Spinal cord (tissue), 10 donors: ENCODE data around the gene KMO. TPM values are rescaled to one million over a fixed set of nuclear protein-coding genes. Genes with fewer than 3 reads are reported as not detected.

Experiments
- DNase-seq, 6 donors: peaks; one replicate each; pipeline versions ENCODE4 v3.0.0 to v3.0.0-alpha.2; 2013 to 2015; ENCODE audit warnings: low spot score in 6 of 6, low read depth in 4 of 6
- H3K27ac ChIP-seq: one replicate; pipeline ENCODE4 v1.5.1; 2013; ENCODE audit warnings: low read depth, low read length, control low read depth
- H3K27me3 ChIP-seq: one replicate; pipeline ENCODE4 v1.6.1; 2013; ENCODE audit warnings: low read length; ENCODE audit not compliant: control insufficient read depth, insufficient read depth
- H3K36me3 ChIP-seq: one replicate; pipeline ENCODE4 v1.6.1; 2013; ENCODE audit warnings: low read length; ENCODE audit not compliant: control insufficient read depth, insufficient read depth
- H3K4me1 ChIP-seq: one replicate; pipeline ENCODE4 v1.6.1; 2013; ENCODE audit warnings: low read length; ENCODE audit not compliant: control insufficient read depth, insufficient read depth
- H3K4me3 ChIP-seq: one replicate; pipeline ENCODE4 v1.5.1; 2013; ENCODE audit warnings: low read depth, low read length, control low read depth
- H3K9me3 ChIP-seq: one replicate; pipeline ENCODE4 v1.6.1; 2013; ENCODE audit warnings: low read length; ENCODE audit not compliant: control insufficient read depth, insufficient read depth
- WGBS: methylation state at CpG from one replicate; pipeline ENCODE4 v1.1.5; 2013; ENCODE audit warnings: missing lambda C conversion rate; ENCODE audit not compliant: insufficient coverage; 5-methylcytosine and 5-hydroxymethylcytosine counted together
- polyA plus RNA-seq, 2 donors: library from polyadenylated mRNA; unstranded; fragments of 120-200 nt; gene quantifications; one replicate each; pipeline ENCODE4 v1.2.1, GENCODE V29; 2013; ENCODE audit not compliant: insufficient read length in 2 of 2
- total RNA-seq, 2 donors: library from RNA; depleted of rRNA in 1 of 2; stranded (reverse); fragments of 120-200 nt in 1 of 2; fragments of >200 nt in 1 of 2; gene quantifications; one replicate each; pipeline versions ENCODE4 v1.2.3 to v1.2.4, GENCODE V29; 2013 to 2014
- donor health status: healthy.

The KMO gene
- total and polyA plus RNA-seq, 4 donors: 0.39 to 0.99 (median 0.43) TPM

GRCh38 chr1:241640867-241641622, 108.9 kb downstream of the KMO start:
- WGBS: 97% methylated on average over 8 of the region's 9 CpGs
- Histone ChIP-seq H3K27ac (peak overlapping the region; percentile 73), H3K4me1 (peaks cover 6% of the 10 kb centered on the region), H3K4me3 (peak overlapping the region; percentile 48), H3K36me3 (no peaks in the 10 kb centered on the region), H3K9me3 (no peaks in the 10 kb centered on the region), H3K27me3 (no peaks in the 10 kb centered on the region)
- DNase-seq: peak in 1 of 6 donors; percentile 10

DNA sequence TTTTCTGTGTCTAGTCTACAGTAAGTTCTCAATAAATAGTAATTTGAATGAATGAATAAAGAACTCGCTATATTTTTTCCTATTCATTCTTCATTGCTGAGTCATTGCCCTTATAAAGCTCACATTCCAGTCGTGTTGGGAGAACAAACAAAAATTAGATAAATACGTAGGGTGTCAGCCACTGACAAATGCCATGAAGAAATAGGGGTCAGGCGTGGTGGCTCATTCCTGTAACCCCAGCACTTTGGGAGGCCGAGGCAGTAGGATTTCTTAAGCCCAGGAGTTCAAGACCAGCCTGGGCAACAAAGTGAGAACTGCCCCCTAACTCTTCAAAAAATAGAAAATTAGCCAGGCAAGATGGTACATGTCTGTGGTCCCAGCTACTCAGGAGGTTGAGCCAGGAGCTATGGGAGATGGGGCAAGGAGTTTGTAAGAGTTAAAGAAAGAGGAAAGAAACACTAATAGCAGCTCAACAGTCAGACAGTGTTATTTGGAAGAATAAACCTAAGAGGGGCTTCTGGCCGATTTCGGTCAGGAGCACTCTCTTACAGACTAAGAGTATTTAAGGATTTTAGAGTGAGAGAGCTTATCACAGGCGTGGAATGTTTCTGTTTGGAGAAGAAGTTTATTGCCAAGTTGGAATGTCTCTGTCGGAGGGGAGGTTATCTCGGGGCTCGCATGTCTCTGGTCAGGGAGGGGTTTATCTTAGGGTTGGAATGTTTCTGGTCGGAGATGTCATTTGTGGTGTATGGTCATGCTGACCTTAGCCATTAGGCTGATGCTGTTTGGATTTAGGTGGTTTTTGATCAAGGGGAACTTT, 109.8 kb downstream of the KMO start:
- Histone ChIP-seq H3K36me3 (no peaks in the 10 kb centered on the region), H3K4me3 (no peak overlapping the region), H3K9me3 (no peaks in the 10 kb centered on the region), H3K27ac (no peak overlapping the region), H3K27me3 (no peaks in the 10 kb centered on the region), H3K4me1 (peaks cover 6% of the 10 kb centered on the region)
- WGBS: 95% methylated on average over 11 of the region's 12 CpGs
- DNase-seq: no peak

DNA sequence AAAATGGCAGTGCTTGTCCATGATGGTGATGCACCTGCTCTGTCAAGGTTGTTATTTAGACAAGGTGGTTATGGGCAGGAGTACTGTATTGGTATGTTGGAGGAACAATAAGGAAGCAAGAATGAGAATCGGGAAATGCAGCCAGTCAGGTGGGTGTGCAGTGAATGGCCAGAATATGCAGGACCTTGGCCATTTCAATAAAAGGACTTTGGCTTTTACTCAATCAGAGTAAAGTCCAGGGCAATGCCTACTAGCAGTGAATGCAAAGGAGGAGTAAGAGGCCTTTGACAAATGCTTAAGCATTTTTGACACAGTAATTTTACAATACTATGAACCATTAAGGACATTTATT, 110.4 kb downstream of the KMO start:
- H3K36me3 ChIP-seq: no peaks in the 10 kb centered on the region
- H3K27ac ChIP-seq: no peak overlapping the region
- DNase-seq: no peak
- H3K4me1 ChIP-seq: peaks cover 6% of the 10 kb centered on the region
- 89% methylated on average over 1 of the region's 1 CpG for WGBS
- no peak overlapping the region for H3K4me3 ChIP-seq
- H3K27me3 ChIP-seq: no peaks in the 10 kb centered on the region
- H3K9me3 ChIP-seq: no peaks in the 10 kb centered on the region

- no peaks in the 10 kb centered on the region for H3K36me3 ChIP-seq
- no peaks in the 10 kb centered on the region for H3K27me3 ChIP-seq
- H3K27ac ChIP-seq: no peak overlapping the region
- H3K9me3 ChIP-seq: no peaks in the 10 kb centered on the region
- no CpG with 5 or more reads among the region's 2 CpGs for WGBS
- no peak overlapping the region for H3K4me3 ChIP-seq
- peaks cover 6% of the 10 kb centered on the region for H3K4me1 ChIP-seq
- DNase-seq: no peak
Measured at GRCh38 chr1:241644259-241644658, 112.1 kb downstream of the KMO start.

- no CpG with 5 or more reads among the region's 4 CpGs for WGBS
- no peak for DNase-seq
- H3K4me3 ChIP-seq: no peak overlapping the region
- H3K4me1 ChIP-seq: peaks cover 6% of the 10 kb centered on the region
- no peak overlapping the region for H3K27ac ChIP-seq
- no peaks in the 10 kb centered on the region for H3K9me3 ChIP-seq
- H3K27me3 ChIP-seq: no peaks in the 10 kb centered on the region
- H3K36me3 ChIP-seq: no peaks in the 10 kb centered on the region
Measured at GRCh38 chr1:241645199-241645598, 113.0 kb downstream of the KMO start.

Other genes starting within 250 kb of the KMO start
- 10 to 100 TPM in 1 of 2 donors, 1 to 10 TPM in 1; 9.5 to 21.5 TPM for gene RGS7, start 175.2 kb upstream of the KMO start, total RNA-seq
- gene RGS7, start 175.2 kb upstream of the KMO start, polyA plus RNA-seq: 10 to 100 TPM; 41.1 to 44.1 TPM
- 10 to 100 TPM; 54.7 to 61.3 TPM for gene FH, start 12.6 kb upstream of the KMO start, total RNA-seq
- 10 to 100 TPM; 81.2 to 94.4 TPM for gene FH, start 12.6 kb upstream of the KMO start, polyA plus RNA-seq
- gene CHML, start 108.0 kb downstream of the KMO start, total RNA-seq: 10 to 100 TPM; 15.1 to 30.2 TPM
- gene CHML, start 108.0 kb downstream of the KMO start, polyA plus RNA-seq: 10 to 100 TPM; 13.5 to 23.5 TPM
- 10 to 100 TPM; 13.7 to 14.3 TPM for gene OPN3, start 108.0 kb downstream of the KMO start, total RNA-seq
- 1 to 10 TPM; 8.4 to 9.7 TPM for gene OPN3, start 108.0 kb downstream of the KMO start, polyA plus RNA-seq
- gene WDR64, start 119.9 kb downstream of the KMO start, total RNA-seq: under 1 TPM in 1 of 2 donors, not detected in 1; 0.11 TPM
- gene WDR64, start 119.9 kb downstream of the KMO start, polyA plus RNA-seq: under 1 TPM; 0.11 to 0.32 TPM